Measurements from ENCODE around the gene MYLK.

DNA sequence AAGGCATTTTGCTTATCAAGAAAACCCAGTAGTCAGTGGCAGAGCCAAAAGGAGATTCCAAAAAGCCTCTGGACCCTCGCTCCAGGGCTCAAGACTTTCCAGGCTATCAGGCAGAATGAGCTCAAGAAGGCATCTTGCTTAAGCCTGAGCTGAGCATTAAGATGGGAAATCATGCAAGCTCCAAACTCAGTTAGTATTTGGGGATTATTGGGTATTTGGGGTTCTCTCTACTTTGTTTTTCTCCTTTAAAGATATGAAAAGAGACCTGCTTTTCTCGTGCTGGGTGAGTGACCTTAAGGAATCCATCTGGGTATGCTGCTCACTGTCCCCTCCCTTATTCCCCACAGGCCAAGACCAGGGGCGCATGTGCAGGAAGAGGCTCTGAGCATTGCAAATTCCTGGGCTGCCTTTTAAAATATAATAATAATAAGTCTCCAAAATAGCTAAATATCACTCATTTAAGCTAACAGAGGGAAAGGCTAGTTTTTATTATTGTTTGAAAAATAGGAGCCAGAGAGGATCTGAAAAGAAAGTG lies 223.9 kb downstream of the MYLK start:
- TF ChIP-seq, protein P1, sequence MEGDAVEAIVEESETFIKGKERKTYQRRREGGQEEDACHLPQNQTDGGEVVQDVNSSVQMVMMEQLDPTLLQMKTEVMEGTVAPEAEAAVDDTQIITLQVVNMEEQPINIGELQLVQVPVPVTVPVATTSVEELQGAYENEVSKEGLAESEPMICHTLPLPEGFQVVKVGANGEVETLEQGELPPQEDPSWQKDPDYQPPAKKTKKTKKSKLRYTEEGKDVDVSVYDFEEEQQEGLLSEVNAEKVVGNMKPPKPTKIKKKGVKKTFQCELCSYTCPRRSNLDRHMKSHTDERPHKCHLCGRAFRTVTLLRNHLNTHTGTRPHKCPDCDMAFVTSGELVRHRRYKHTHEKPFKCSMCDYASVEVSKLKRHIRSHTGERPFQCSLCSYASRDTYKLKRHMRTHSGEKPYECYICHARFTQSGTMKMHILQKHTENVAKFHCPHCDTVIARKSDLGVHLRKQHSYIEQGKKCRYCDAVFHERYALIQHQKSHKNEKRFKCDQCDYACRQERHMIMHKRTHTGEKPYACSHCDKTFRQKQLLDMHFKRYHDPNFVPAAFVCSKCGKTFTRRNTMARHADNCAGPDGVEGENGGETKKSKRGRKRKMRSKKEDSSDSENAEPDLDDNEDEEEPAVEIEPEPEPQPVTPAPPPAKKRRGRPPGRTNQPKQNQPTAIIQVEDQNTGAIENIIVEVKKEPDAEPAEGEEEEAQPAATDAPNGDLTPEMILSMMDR (conservative IDR thresholded peaks at IDR 0.05; ENCODE audit: low read length), result no peak
- TF ChIP-seq EZH2phosphoT487 (IDR thresholded peaks at IDR 0.05; ENCODE audit: borderline replicate concordance), result no peak

Measured in Loucy (cell line).